A549 (cell line): ENCODE data around the gene VWA5B1. TPM values are rescaled to one million over a fixed set of nuclear protein-coding genes. Genes with fewer than 3 reads are reported as not detected.

Experiments used
- ATAC-seq, 2 experiments: fragments of 200-7000 bp in 1 of 2; fragments of >200 bp in 1 of 2; cut with Nextera tagmentation in 1 of 2; cut with Tn5 transposase in 1 of 2; 3 replicates each; pipeline versions ENCODE4 v1.8.0 to v1.9.1; 2018 to 2020; ENCODE audit warnings: mild to moderate bottlenecking in 1 of 2, moderate library complexity in 1 of 2
- CTCF ChIA-PET: fragments of 300-600 bp; sonication (Branson Sonifier 250); formaldehyde crosslinking; extraction: SDS; loops from one replicate; lab custom pipeline; 2021; ENCODE audit warnings: antibody characterized with exemption, inconsistent platforms; lab: Yijun Ruan, JAX
- POLR2A ChIA-PET: fragments of 350-600 bp; formaldehyde crosslinking; extraction: SDS; loops from one replicate; lab custom pipeline; 2021; ENCODE audit warnings: antibody characterized with exemption, inconsistent platforms; lab: Yijun Ruan, JAX
- DNase-seq, 2 experiments: peaks; one replicate each; pipeline versions ENCODE4 v3.0.0 to v3.0.0-alpha.2; 2011 to 2016; ENCODE audit warnings: low read depth in 1 of 2, low spot score in 1 of 2
- FAIRE-seq: peaks from 2 replicates; lab custom pipeline; 2011; peaks lifted over from hg19 to GRCh38; lab: Jason Lieb, UNC
- H3K27ac ChIP-seq, 2 experiments: fragments of >200 bp; sonication (Bioruptor Twin); formaldehyde crosslinking; 3 replicates each; pipeline ENCODE4 v1.5.1; 2016 to 2017
- H3K4me1 ChIP-seq: fragments of >200 bp; sonication (Bioruptor Twin); formaldehyde crosslinking; 3 replicates; pipeline ENCODE4 v1.6.1; 2016
- H3K4me2 ChIP-seq: fragments of >200 bp; sonication (Bioruptor Twin); formaldehyde crosslinking; 3 replicates; pipeline ENCODE4 v1.6.1; 2016
- H3K4me3 ChIP-seq: fragments of >200 bp; sonication (Bioruptor Twin); formaldehyde crosslinking; 3 replicates; pipeline ENCODE4 v1.5.1; 2016
- H3K9me3 ChIP-seq: fragments of >200 bp; sonication (Bioruptor Twin); formaldehyde crosslinking; 3 replicates; pipeline ENCODE4 v1.6.1; 2016
- CBX2 ChIP-seq: fragments of 200-600 bp; sonication (generic); IDR thresholded peaks from 2 replicates; pipeline ENCODE4 v1.6.1; 2016; ENCODE audit warnings: low read depth, mild to moderate bottlenecking, borderline replicate concordance
- CEBPB ChIP-seq, 2 experiments: fragments of >200 bp in 1 of 2; sonication (Bioruptor Twin) in 1 of 2; formaldehyde crosslinking in 1 of 2; IDR thresholded peaks; 2 replicates each; pipeline ENCODE4 v1.6.1; 2012 to 2016
- CHD2 ChIP-seq: fragments of 150-350 bp; IDR thresholded peaks from 2 replicates; pipeline ENCODE4 v1.6.1; 2014; ENCODE audit warnings: low read length; ENCODE audit not compliant: partially characterized antibody
- CHD4 ChIP-seq: fragments of 200-600 bp; sonication (generic); IDR thresholded peaks from 2 replicates; pipeline ENCODE4 v1.6.1; 2016; ENCODE audit warnings: antibody characterized with exemption, mild to moderate bottlenecking, borderline replicate concordance
- EHMT2 ChIP-seq: fragments of 200-600 bp; sonication (generic); IDR thresholded peaks from 2 replicates; pipeline ENCODE4 v1.6.1; 2016; ENCODE audit warnings: antibody characterized with exemption, low read depth, mild to moderate bottlenecking, moderate library complexity
- EP300 ChIP-seq, 2 experiments: fragments of >200 bp; sonication (Bioruptor Twin); formaldehyde crosslinking; IDR thresholded peaks; 2 replicates in 1 of 2; 3 replicates in 1 of 2; pipeline ENCODE4 v1.6.1; 2016 to 2017
- FOSB ChIP-seq: fragments of 250-450 bp; sonication (Bioruptor Pico); IDR thresholded peaks from 2 replicates; pipeline ENCODE4 v1.5.0; 2020; ENCODE audit warnings: mild to moderate bottlenecking, moderate library complexity
- FOSL2 ChIP-seq, 2 experiments: fragments of 450-650 bp in 1 of 2; fragments of >200 bp in 1 of 2; sonication (Bioruptor Twin) in 1 of 2; formaldehyde crosslinking; IDR thresholded peaks; 2 replicates each; pipeline versions ENCODE4 v1.5.0 to v1.6.1; 2016 to 2020; ENCODE audit warnings: mild to moderate bottlenecking in 1 of 2, moderate library complexity in 1 of 2
- GATA3 ChIP-seq: IDR thresholded peaks from 2 replicates; pipeline ENCODE4 v1.6.1; 2012; ENCODE audit warnings: borderline replicate concordance
- HDAC2 ChIP-seq: fragments of 200-600 bp; sonication (generic); IDR thresholded peaks from 2 replicates; pipeline ENCODE4 v1.6.1; 2016
- HEYL ChIP-seq: fragments of 250-450 bp; sonication (Bioruptor Pico); IDR thresholded peaks from 2 replicates; pipeline ENCODE4 v1.8.0; 2021; ENCODE audit warnings: mild to moderate bottlenecking, moderate library complexity
- HOXB5 ChIP-seq: fragments of 250-450 bp; sonication (Bioruptor Pico); IDR thresholded peaks from 2 replicates; pipeline ENCODE4 v1.5.0; 2020; ENCODE audit warnings: mild to moderate bottlenecking, moderate library complexity
- KDM1A ChIP-seq: fragments of 200-600 bp; sonication (generic); IDR thresholded peaks from 2 replicates; pipeline ENCODE4 v1.6.1; 2016; ENCODE audit warnings: low read depth, mild to moderate bottlenecking
- MAFK ChIP-seq: fragments of 450-650 bp; IDR thresholded peaks from 2 replicates; pipeline ENCODE4 v1.6.1; 2014; ENCODE audit not compliant: partially characterized antibody
- MYC ChIP-seq: IDR thresholded peaks from 2 replicates; pipeline ENCODE4 v1.6.1; 2012; ENCODE audit warnings: mild to moderate bottlenecking, inconsistent platforms, low read length, improper control_type of control experiment, borderline replicate concordance
- NPAS2 ChIP-seq: fragments of 250-450 bp; sonication (Bioruptor Pico); IDR thresholded peaks from 2 replicates; pipeline ENCODE4 v1.8.0; 2022; ENCODE audit warnings: mild to moderate bottlenecking, moderate library complexity, borderline replicate concordance
- POLR2AphosphoS2 ChIP-seq: conservative IDR thresholded peaks from 2 replicates; pipeline ENCODE4 v1.6.1; 2012; ENCODE audit warnings: low read length, improper control_type of control experiment, inconsistent platforms
- RARB ChIP-seq: fragments of 250-450 bp; sonication (Bioruptor Pico); IDR thresholded peaks from 2 replicates; pipeline ENCODE4 v1.8.0; 2021; ENCODE audit warnings: mild to moderate bottlenecking, moderate library complexity
- RCOR1 ChIP-seq: fragments of 150-350 bp; IDR thresholded peaks from 2 replicates; pipeline ENCODE4 v1.6.1; 2014; ENCODE audit warnings: antibody characterized with exemption, low read length, low read depth
- RFX5 ChIP-seq: fragments of 450-650 bp; IDR thresholded peaks from 2 replicates; pipeline ENCODE4 v1.7.1; 2014; ENCODE audit warnings: antibody characterized with exemption, mild to moderate bottlenecking, moderate library complexity
- TP53 ChIP-seq: fragments of 250-450 bp; sonication (Bioruptor Pico); IDR thresholded peaks from 2 replicates; pipeline ENCODE4 v1.5.0; 2021; ENCODE audit warnings: mild to moderate bottlenecking, moderate library complexity
- ZFP36 ChIP-seq: fragments of 450-650 bp; IDR thresholded peaks from 2 replicates; pipeline ENCODE4 v1.6.1; 2014; ENCODE audit warnings: borderline replicate concordance; ENCODE audit not compliant: partially characterized antibody
- ZNF302 ChIP-seq: fragments of 250-450 bp; sonication (Bioruptor Pico); IDR thresholded peaks from 2 replicates; pipeline ENCODE4 v1.9.0; 2021; ENCODE audit warnings: inconsistent platforms, mild to moderate bottlenecking, moderate library complexity
- ZSCAN20 ChIP-seq: fragments of 250-450 bp; sonication (Bioruptor Pico); IDR thresholded peaks from 2 replicates; pipeline ENCODE4 v1.8.0; 2022; ENCODE audit warnings: mild to moderate bottlenecking, moderate library complexity
- WGBS: methylation state at CpG from one replicate; pipeline ENCODE4 v1.1.6; 2017; ENCODE audit errors: missing lambda C conversion rate; 5-methylcytosine and 5-hydroxymethylcytosine counted together
- polyA plus RNA-seq, 4 experiments: library from polyadenylated mRNA; depleted of rRNA in 3 of 4; stranded (reverse); fragments of >200 nt; fragmentation: RNase III in 1 of 4; extraction: RNeasy Plus Mini Kit Qiagen cat#74134 plus additional on column Dnase treatment in 1 of 4; gene quantifications; 2 replicates in 3 of 4; 3 replicates in 1 of 4; pipeline ENCODE4 v1.2.3, GENCODE V29; 2011 to 2017
- TF ChIP-seq, protein P1 (sequence below): fragments of >200 bp; sonication (Bioruptor Twin); formaldehyde crosslinking; IDR thresholded peaks from 3 replicates; pipeline ENCODE4 v1.6.1; 2016
- TF ChIP-seq, protein P2 (sequence below): fragments of 250-450 bp; sonication (Bioruptor Pico); IDR thresholded peaks from 2 replicates; pipeline ENCODE4 v1.5.0; 2020; ENCODE audit warnings: low read depth, mild to moderate bottlenecking, moderate library complexity
- TF ChIP-seq, protein P3 (sequence below): fragments of 450-650 bp; IDR thresholded peaks from 2 replicates; pipeline ENCODE4 v1.6.1; 2014; ENCODE audit warnings: antibody characterized with exemption
- TF ChIP-seq, protein P4 (sequence below): IDR thresholded peaks from 2 replicates; pipeline ENCODE4 v1.6.1; 2012
- TF ChIP-seq, protein P5 (sequence below): IDR thresholded peaks from 2 replicates; pipeline ENCODE4 v1.6.1; 2012
- TF ChIP-seq, protein P6 (sequence below): fragments of >200 bp; sonication (Bioruptor Twin); formaldehyde crosslinking; IDR thresholded peaks from 3 replicates; pipeline ENCODE4 v1.5.1; 2016

VWA5B1 gene
- polyA plus RNA-seq, 2 of the 4 experiments (the other 2 are of a cell fraction), result not detected

DNA sequence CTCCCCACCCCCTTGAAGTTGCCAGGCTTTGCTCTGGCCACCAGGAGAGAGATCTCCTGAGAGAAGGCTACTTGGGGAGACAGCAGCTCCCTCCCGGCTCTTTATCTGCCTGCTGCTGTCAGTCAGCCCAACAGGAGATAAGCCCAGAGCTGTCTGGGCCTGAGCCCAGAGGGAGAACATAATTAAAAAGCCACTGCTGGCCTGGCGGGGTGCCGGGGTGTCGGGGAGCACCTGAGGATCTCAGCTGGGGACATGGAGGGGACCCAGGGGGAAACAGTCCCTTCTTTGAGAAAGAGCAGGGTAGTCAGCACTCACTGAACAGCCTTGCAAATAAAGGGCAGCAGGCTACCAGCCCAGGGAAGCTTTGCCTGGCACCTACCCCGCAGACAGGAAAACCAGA is 17.9 kb downstream of the VWA5B1 start (continued):
- TF ChIP-seq, protein P1, sequence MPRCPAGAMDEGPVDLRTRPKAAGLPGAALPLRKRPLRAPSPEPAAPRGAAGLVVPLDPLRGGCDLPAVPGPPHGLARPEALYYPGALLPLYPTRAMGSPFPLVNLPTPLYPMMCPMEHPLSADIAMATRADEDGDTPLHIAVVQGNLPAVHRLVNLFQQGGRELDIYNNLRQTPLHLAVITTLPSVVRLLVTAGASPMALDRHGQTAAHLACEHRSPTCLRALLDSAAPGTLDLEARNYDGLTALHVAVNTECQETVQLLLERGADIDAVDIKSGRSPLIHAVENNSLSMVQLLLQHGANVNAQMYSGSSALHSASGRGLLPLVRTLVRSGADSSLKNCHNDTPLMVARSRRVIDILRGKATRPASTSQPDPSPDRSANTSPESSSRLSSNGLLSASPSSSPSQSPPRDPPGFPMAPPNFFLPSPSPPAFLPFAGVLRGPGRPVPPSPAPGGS, result no peak
- TF ChIP-seq CEBPB (IDR thresholded peaks at IDR 0.05) (no peak), MAFK (no peak)
- TF ChIP-seq, protein P2, sequence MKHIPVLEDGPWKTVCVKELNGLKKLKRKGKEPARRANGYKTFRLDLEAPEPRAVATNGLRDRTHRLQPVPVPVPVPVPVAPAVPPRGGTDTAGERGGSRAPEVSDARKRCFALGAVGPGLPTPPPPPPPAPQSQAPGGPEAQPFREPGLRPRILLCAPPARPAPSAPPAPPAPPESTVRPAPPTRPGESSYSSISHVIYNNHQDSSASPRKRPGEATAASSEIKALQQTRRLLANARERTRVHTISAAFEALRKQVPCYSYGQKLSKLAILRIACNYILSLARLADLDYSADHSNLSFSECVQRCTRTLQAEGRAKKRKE (CRISPR knock-in tag), result no peak
- TF ChIP-seq, protein P3, sequence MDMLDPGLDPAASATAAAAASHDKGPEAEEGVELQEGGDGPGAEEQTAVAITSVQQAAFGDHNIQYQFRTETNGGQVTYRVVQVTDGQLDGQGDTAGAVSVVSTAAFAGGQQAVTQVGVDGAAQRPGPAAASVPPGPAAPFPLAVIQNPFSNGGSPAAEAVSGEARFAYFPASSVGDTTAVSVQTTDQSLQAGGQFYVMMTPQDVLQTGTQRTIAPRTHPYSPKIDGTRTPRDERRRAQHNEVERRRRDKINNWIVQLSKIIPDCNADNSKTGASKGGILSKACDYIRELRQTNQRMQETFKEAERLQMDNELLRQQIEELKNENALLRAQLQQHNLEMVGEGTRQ, result no peak

DNA sequence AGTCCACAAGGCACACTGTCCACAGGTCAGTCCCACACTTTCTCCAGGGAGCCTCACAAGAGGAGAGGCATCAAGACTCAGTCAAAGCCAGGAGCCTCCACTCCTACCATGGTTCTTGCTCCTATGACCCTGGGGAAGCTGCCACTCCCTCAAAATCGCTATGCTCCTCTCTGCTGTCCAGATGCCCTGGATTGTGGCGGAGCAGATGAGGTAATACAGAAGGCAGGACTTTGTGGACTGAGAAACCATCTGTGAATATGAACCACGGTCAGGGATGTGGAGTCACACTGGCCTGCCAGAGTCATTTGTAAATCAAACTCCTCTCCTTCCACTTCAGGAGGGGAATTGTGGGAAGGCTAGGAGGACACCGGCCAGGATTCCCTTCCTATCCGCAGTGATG is 20.6 kb downstream of the VWA5B1 start:
- no peak for FAIRE-seq
- DNase-seq, result no peak
- H3K27ac ChIP-seq, result no peak overlapping the region
- TF ChIP-seq CHD4, result no peak
- TF ChIP-seq NPAS2 (CRISPR knock-in tag), result no peak
- no peak for TF ChIP-seq KDM1A
- no peak for TF ChIP-seq EP300 (IDR thresholded peaks at IDR 0.05)
- no peak for TF ChIP-seq MYC
- TF ChIP-seq ZNF302, result no peak
- no peak for TF ChIP-seq RFX5
- TF ChIP-seq RCOR1, result no peak
- no peak for TF ChIP-seq CEBPB (IDR thresholded peaks at IDR 0.05)
- TF ChIP-seq, protein P4, sequence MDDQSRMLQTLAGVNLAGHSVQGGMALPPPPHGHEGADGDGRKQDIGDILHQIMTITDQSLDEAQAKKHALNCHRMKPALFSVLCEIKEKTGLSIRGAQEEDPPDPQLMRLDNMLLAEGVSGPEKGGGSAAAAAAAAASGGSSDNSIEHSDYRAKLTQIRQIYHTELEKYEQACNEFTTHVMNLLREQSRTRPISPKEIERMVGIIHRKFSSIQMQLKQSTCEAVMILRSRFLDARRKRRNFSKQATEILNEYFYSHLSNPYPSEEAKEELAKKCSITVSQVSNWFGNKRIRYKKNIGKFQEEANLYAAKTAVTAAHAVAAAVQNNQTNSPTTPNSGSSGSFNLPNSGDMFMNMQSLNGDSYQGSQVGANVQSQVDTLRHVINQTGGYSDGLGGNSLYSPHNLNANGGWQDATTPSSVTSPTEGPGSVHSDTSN, result no peak
- TF ChIP-seq POLR2AphosphoS2, result no peak
- TF ChIP-seq GATA3, result no peak
- no peak for TF ChIP-seq ZSCAN20 (CRISPR knock-in tag)
- no peak for TF ChIP-seq HDAC2
- TF ChIP-seq CHD2, result no peak
- TF ChIP-seq, all 56 proteins: peak for 0
- no peak for ATAC-seq
- 67% methylated on average over 2 of the region's 5 CpGs for WGBS
- Histone ChIP-seq H3K4me3 (no peak overlapping the region), H3K4me2 (no peak overlapping the region), H3K4me1 (no peaks in the 10 kb centered on the region), H3K9me3 (no peaks in the 10 kb centered on the region)
- CTCF ChIA-PET, result interaction anchor here (1.2 kb wide), 1 partner anchor 95 kb away, joined by 3 read pairs; no protein-coding TSS in a partner anchor
- POLR2A ChIA-PET, result no interaction called here

DNA sequence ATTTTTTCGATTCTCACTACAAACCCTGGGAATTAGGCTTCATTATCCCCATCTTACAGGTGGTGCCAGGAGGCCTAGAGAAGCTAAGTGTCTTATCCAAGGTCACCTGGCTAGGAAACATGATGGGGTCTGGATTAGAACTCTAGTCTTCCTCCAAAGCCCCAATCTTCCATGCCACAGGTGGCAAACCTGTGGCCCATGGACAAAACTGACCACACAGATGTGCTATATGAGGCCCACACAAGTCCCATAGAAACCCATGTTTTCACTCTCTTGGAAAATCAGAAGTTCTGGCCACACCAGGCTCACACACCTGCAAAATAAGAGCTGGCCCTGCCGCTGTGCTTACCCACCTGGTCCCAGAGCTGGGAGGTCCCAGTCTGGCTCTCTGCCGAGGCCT is 21.6 kb downstream of the VWA5B1 start:
- ATAC-seq (no peak), FAIRE-seq (no peak), DNase-seq (no peak)
- no peak overlapping the region for H3K4me2 ChIP-seq
- no peak overlapping the region for H3K27ac ChIP-seq
- no peak overlapping the region for H3K4me3 ChIP-seq
- WGBS, result 50% methylated on average over 3 of the region's 3 CpGs
- CTCF ChIA-PET, result no interaction called here
- POLR2A ChIA-PET, result no interaction called here
- no peaks in the 10 kb centered on the region for H3K4me1 ChIP-seq
- no peaks in the 10 kb centered on the region for H3K9me3 ChIP-seq
- no peak for TF ChIP-seq HOXB5 (CRISPR knock-in tag)
- TF ChIP-seq EHMT2, result no peak
- TF ChIP-seq MAFK, result no peak
- TF ChIP-seq ZNF302, result no peak
- no peak for TF ChIP-seq HDAC2
- TF ChIP-seq, protein P5, sequence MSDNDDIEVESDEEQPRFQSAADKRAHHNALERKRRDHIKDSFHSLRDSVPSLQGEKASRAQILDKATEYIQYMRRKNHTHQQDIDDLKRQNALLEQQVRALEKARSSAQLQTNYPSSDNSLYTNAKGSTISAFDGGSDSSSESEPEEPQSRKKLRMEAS, result no peak
- no peak for TF ChIP-seq FOSB (CRISPR knock-in tag)
- TF ChIP-seq HEYL (CRISPR knock-in tag), result no peak
- TF ChIP-seq RARB (CRISPR knock-in tag), result no peak
- no peak for TF ChIP-seq RCOR1
- no peak for TF ChIP-seq FOSL2 (IDR thresholded peaks at IDR 0.05)
- TF ChIP-seq FOSL2 (CRISPR knock-in tag; IDR thresholded peaks at IDR 0.05), result no peak
- TF ChIP-seq EP300 (IDR thresholded peaks at IDR 0.05), result no peak
- TF ChIP-seq, protein P1, result no peak
- no peak for TF ChIP-seq TP53 (CRISPR knock-in tag)
- TF ChIP-seq, protein P6, sequence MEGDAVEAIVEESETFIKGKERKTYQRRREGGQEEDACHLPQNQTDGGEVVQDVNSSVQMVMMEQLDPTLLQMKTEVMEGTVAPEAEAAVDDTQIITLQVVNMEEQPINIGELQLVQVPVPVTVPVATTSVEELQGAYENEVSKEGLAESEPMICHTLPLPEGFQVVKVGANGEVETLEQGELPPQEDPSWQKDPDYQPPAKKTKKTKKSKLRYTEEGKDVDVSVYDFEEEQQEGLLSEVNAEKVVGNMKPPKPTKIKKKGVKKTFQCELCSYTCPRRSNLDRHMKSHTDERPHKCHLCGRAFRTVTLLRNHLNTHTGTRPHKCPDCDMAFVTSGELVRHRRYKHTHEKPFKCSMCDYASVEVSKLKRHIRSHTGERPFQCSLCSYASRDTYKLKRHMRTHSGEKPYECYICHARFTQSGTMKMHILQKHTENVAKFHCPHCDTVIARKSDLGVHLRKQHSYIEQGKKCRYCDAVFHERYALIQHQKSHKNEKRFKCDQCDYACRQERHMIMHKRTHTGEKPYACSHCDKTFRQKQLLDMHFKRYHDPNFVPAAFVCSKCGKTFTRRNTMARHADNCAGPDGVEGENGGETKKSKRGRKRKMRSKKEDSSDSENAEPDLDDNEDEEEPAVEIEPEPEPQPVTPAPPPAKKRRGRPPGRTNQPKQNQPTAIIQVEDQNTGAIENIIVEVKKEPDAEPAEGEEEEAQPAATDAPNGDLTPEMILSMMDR, result no peak
- no peak for TF ChIP-seq ZFP36
- TF ChIP-seq CBX2, result no peak
